ENCODE data around the gene KCNH2.

- TF ChIP-seq SP1 (IDR thresholded peaks at IDR 0.05) (no peak), FOXM1 (IDR thresholded peaks at IDR 0.05; ENCODE audit: borderline replicate concordance) (no peak), TARDBP (IDR thresholded peaks at IDR 0.05) (no peak), BHLHE40 (IDR thresholded peaks at IDR 0.05; ENCODE audit: borderline replicate concordance) (no peak), SUZ12 (IDR thresholded peaks at IDR 0.05) (no peak), NFRKB (IDR thresholded peaks at IDR 0.05) (no peak), L3MBTL2 (conservative IDR thresholded peaks at IDR 0.05) (no peak), CTBP1 (IDR thresholded peaks at IDR 0.05; ENCODE audit: borderline replicate concordance) (no peak), ZNF384 (IDR thresholded peaks at IDR 0.05) (no peak), ELF4 (IDR thresholded peaks at IDR 0.05) (no peak), HDGF (IDR thresholded peaks at IDR 0.05; ENCODE audit: borderline replicate concordance) (no peak), FOXK2 (IDR thresholded peaks at IDR 0.05) (no peak), LEF1 (IDR thresholded peaks at IDR 0.05; ENCODE audit: borderline replicate concordance) (no peak), FOXA1 (IDR thresholded peaks at IDR 0.05) (no peak)
These were observed 5.4 kb downstream of the KCNH2 start for GRCh38 chr7:150972741-150973140.

Measured in HEK293T (cell line).